ENCODE results near the gene MRPS26. TPM values are rescaled to one million over a fixed set of nuclear protein-coding genes. Genes with fewer than 3 reads are reported as not detected.
"Not testable (repeated sequence)": the region's sequence is repeated elsewhere in the genome, so short reads cannot be mapped to it uniquely, and the experiment has no call there.

Gene MRPS26
- total RNA-seq, 6 donors from 2014 or later: 36.7 to 65.5 (median 51.4) TPM

- Histone ChIP-seq H3K4me1 (no peaks in the 10 kb centered on the region), H3K27me3 (no peaks in the 10 kb centered on the region), H3K27ac (no peak overlapping the region), H3K4me3 (no peak overlapping the region), H3K9me3 (no peaks in the 10 kb centered on the region), H3K36me3 (peaks cover 12 to 69% (median 23%) of the 10 kb centered on the region in 4 donors)
- TF ChIP-seq POLR2A (IDR thresholded peaks at IDR 0.05) (no peak), EP300 (IDR thresholded peaks at IDR 0.05) (no peak), POLR2AphosphoS5 (IDR thresholded peaks at IDR 0.05) (no peak)
- TF ChIP-seq, protein P1, sequence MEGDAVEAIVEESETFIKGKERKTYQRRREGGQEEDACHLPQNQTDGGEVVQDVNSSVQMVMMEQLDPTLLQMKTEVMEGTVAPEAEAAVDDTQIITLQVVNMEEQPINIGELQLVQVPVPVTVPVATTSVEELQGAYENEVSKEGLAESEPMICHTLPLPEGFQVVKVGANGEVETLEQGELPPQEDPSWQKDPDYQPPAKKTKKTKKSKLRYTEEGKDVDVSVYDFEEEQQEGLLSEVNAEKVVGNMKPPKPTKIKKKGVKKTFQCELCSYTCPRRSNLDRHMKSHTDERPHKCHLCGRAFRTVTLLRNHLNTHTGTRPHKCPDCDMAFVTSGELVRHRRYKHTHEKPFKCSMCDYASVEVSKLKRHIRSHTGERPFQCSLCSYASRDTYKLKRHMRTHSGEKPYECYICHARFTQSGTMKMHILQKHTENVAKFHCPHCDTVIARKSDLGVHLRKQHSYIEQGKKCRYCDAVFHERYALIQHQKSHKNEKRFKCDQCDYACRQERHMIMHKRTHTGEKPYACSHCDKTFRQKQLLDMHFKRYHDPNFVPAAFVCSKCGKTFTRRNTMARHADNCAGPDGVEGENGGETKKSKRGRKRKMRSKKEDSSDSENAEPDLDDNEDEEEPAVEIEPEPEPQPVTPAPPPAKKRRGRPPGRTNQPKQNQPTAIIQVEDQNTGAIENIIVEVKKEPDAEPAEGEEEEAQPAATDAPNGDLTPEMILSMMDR (IDR thresholded peaks at IDR 0.05): no peak
- ATAC-seq (ENCODE audit: low FRiP score in 2 of 2): no peak
- DNase-seq: no peak
- 81 to 96% methylated on average over 1 of the region's 1 CpG for WGBS, 2 donors
These were observed 34.7 kb upstream of the MRPS26 start for GRCh38 chr20:3010985-3011723.

DNA sequence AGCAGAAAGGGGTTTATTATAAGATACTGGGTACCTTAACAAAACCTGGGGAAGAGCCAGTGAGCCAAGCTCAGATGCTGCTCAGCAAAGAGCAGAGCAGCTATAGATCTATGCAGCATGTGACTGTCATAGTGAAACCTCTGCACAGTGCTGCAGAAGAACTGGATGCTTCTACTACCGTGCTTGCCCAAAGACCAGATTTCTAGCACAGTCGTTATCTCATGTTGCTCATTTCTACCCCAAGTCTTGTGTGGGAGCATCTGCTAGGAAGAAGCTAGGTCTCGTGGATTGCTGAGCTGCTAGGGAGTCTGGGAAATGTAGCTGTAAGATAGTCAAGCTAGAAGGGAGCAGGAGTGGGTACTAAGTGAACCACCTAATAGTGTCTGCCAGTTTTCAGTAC lies 34.1 kb upstream of the MRPS26 start:
- no peak overlapping the region for H3K4me3 ChIP-seq
- no peaks in the 10 kb centered on the region for H3K4me1 ChIP-seq
- TF ChIP-seq, protein P1 (IDR thresholded peaks at IDR 0.05): no peak
- no peak for TF ChIP-seq POLR2AphosphoS5 (IDR thresholded peaks at IDR 0.05)
- no peak for TF ChIP-seq EP300 (IDR thresholded peaks at IDR 0.05)
- no peak for TF ChIP-seq POLR2A (IDR thresholded peaks at IDR 0.05)
- DNase-seq (no peak), ATAC-seq (ENCODE audit: low FRiP score in 2 of 2) (no peak)
- H3K9me3 ChIP-seq: no peaks in the 10 kb centered on the region
- no peaks in the 10 kb centered on the region for H3K27me3 ChIP-seq
- peaks cover 6 to 69% (median 25%) of the 10 kb centered on the region in 4 donors for H3K36me3 ChIP-seq
- 89 to 94% methylated on average over 3 of the region's 3 CpGs for WGBS, 2 donors
- H3K27ac ChIP-seq: no peak overlapping the region

- H3K36me3 ChIP-seq: peaks cover 0 to 60% (median 22%) of the 10 kb centered on the region in 4 donors
- no peak overlapping the region for H3K27ac ChIP-seq
- WGBS, 2 donors: 96 to 98% methylated on average over 5 of the region's 5 CpGs
- no peaks in the 10 kb centered on the region for H3K27me3 ChIP-seq
- TF ChIP-seq, protein P1 (IDR thresholded peaks at IDR 0.05): no peak
- no peaks in the 10 kb centered on the region for H3K4me1 ChIP-seq
- H3K9me3 ChIP-seq: no peaks in the 10 kb centered on the region
- ATAC-seq (ENCODE audit: low FRiP score in 2 of 2): no peak
- no peak for DNase-seq
- no peak overlapping the region for H3K4me3 ChIP-seq
These were observed 32.1 kb upstream of the MRPS26 start for GRCh38 chr20:3013771-3014170.

GRCh38 chr20:3014179-3014578 lies 31.7 kb upstream of the MRPS26 start:
- no peak overlapping the region for H3K27ac ChIP-seq
- no peaks in the 10 kb centered on the region for H3K9me3 ChIP-seq
- H3K27me3 ChIP-seq: no peaks in the 10 kb centered on the region
- no peaks in the 10 kb centered on the region for H3K4me1 ChIP-seq
- DNase-seq (no peak), ATAC-seq (ENCODE audit: low FRiP score in 2 of 2) (no peak)
- no peak overlapping the region for H3K4me3 ChIP-seq
- TF ChIP-seq, protein P1 (IDR thresholded peaks at IDR 0.05): no peak
- no peak for TF ChIP-seq POLR2AphosphoS5 (IDR thresholded peaks at IDR 0.05)
- no peak for TF ChIP-seq POLR2A (IDR thresholded peaks at IDR 0.05)
- no peak for TF ChIP-seq EP300 (IDR thresholded peaks at IDR 0.05)
- H3K36me3 ChIP-seq: peaks cover 0 to 59% (median 21%) of the 10 kb centered on the region in 4 donors
- WGBS, 2 donors: 92 to 97% methylated on average over 7 of the region's 7 CpGs

- WGBS, 2 donors: 79 to 92% methylated on average over 3 of the region's 3 CpGs
- H3K27me3 ChIP-seq: no peaks in the 10 kb centered on the region
- H3K36me3 ChIP-seq: peaks cover 0 to 54% (median 21%) of the 10 kb centered on the region in 4 donors
- TF ChIP-seq, protein P1 (IDR thresholded peaks at IDR 0.05): no peak
- ATAC-seq (ENCODE audit: low FRiP score in 2 of 2) (no peak), DNase-seq (no peak)
- no peaks in the 10 kb centered on the region for H3K9me3 ChIP-seq
- H3K4me3 ChIP-seq: no peak overlapping the region
- no peak overlapping the region for H3K27ac ChIP-seq
- no peaks in the 10 kb centered on the region for H3K4me1 ChIP-seq
These were observed 31.2 kb upstream of the MRPS26 start for GRCh38 chr20:3014662-3015061.

DNA sequence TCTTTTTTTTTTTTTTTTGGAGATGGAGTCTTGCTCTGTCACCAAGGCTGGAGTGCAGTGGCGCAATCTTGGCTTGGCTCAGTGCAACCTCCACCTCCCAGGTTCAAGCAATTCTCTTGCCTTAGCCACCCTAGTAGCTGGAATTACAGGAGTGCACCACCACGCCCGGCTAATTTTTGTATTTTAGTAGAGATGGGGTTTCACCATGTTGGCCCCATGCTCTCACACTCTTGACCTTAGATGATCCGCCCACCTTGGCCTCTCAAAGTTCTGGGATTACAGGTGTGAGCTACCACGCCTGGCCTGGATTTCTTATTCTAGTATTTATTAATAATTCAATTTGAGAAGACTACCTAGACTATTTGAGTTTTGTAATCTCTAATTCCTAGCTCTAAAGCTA lies 30.6 kb upstream of the MRPS26 start:
- not testable (repeated sequence) for DNase-seq; H3K9me3 ChIP-seq; H3K4me3 ChIP-seq; ATAC-seq (ENCODE audit: low FRiP score in 2 of 2); H3K4me1 ChIP-seq; H3K27me3 ChIP-seq; H3K27ac ChIP-seq
- 88 to 93% methylated on average over 5 of the region's 5 CpGs for WGBS, 2 donors
- peaks cover 0 to 49% (median 21%) of the 10 kb centered on the region in 4 donors for H3K36me3 ChIP-seq
